HG03135 (cell line): ENCODE measurements around the gene CNOT1.
A peak's percentile ranks its signal among the peaks of the same experiment; 100 is the strongest.
"Not testable (repeated sequence)": the region's sequence is repeated elsewhere in the genome, so short reads cannot be mapped to it uniquely, and the experiment has no call there.

ENCODE experiments used
- ATAC-seq: cut with Tn5 transposase; IDR thresholded peaks from one replicate; pipeline ENCODE4 v1.9.1; 2021; ENCODE audit warnings: mild to moderate bottlenecking, moderate library complexity; ENCODE audit not compliant: unreplicated experiment

The CNOT1 gene

DNA sequence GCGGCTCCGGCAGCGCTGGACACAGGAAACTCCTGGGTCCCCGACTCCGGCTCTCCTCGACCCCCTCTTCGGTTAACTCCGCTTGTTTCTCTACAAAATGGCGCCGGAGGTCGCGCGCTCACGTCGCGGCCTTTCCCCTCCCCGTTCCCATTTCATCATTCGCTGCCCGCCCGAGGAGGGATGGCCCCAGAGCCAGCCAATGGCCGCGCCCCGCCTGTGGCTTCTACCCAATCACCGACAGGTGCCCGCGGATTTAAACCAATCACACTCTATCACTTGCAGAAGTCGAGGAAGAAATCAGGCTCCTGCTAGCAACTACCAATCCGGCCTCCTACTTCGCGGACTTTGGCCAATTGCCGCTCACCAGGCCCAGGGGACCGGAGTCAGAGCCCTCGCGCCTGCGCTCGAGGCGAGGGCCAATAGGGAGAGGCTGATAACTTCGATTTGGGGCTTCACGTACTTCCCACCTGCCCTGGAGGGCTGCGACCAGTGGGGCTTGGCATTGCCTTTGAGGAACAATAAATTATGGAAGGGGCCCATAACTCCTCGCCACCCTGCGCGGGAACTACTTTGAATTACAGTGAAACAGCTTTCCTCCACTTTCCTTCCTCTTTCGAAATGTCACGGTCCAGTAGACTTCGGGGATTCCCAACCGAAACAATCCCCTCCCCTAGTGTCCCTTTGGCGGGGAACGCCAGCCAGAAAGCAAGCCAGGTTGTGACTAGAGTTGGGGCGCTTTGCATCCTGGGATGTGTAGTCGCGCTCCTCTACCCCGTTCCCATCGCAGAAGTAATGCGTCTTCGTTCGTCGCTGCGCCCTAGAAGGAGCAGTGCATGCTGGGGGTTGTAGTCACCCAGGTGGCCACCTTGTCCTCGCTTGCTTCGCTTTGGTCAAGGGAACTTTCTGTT is at the start of gene CNOT1:
TSS of gene CNOT1 (minus strand) at position 94 of the 908 bp plus-strand sequence. CDS start 30,489 bp downstream, outside the sequence.
- peak; percentile 86 for ATAC-seq

DNA sequence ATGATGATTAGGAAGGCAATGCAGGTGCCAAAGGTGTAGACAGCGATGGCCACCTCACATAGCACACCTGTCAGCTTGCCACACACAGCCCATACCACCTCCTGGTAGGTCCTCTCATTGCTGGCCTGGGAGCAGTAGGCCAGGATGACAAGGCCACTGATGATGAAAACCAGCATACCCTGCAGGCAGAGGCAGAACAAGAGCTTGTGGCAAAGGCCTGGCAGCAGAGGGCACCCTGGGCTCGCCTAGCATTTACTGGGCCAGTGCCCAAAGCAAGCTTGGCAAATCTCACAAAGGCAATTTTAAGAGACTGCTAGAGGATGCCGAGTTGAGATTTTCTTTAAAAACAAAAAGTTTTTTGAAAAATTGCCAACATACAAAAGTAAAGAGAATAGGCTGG is 49.1 kb upstream of the CNOT1 start:
- no peak for ATAC-seq

DNA sequence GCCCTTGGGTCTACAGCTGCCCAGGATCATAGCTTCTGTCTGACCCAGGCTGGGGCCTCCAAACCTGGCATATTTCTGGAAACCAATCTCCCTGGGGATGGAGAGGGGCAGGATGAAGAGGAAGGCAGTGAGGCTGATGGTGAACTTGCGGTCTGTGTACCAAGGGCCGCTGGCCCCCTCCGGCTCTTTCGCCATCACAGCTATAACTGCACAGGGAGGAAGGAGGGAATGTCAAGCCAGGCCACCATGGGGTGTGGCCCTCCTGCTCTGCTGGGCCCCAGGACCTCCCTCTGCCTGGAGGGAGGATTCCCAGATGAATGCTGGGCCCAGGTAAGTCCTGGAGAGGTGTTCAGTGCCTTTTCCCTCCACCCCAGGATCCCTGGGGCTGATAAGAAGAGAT is 48.6 kb upstream of the CNOT1 start:
- no peak for ATAC-seq

DNA sequence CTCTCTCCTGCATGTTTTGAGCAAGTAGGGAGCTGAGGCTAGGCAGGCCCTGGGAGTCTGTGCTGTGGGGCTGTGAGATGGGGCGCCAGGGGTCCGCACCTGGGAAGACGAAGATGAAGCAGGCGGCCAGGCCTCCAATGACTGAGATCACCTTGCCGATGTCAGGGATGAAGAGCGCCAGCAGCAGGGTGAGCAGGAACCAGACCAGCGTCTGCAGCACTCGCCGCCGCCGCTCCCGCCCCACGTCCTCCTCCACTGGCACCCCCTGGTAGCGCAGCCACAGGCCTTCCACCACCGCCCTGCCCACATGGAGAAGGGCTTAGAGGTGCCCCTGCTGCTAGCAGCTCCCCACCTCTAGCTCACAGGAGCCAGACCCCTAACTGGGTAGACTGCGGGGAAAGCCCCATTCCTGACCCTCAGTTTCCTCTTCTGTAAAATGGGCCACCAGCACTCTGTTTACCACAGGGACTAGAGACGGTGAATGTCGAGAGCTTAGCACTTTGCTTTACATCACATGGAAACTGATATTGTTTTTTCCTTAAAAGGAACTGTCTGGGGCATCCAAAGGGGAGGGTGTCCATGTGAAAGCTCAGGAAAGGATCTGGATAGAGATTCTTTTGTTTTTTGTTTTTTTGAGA is 41.4 kb upstream of the CNOT1 start:
- no peak for ATAC-seq

DNA sequence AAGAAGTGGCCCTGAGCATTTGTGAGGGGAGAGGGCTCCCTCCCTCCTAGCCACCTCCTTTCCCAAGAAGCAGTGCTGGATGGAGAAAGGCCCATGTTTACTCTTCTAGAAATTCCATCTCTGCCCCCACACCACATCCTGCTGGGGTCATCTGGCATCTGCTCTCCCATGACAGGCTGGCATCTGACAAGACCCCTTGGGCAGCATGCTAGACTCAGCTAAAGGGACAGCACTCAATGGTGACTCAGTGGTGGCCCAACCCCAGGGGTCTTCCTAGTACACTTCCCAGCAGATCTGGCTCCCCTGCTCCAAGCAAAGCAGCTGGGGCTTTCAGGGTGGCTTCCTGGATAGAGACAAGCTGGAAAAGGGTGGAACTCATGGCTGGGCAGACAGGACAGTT is 40.6 kb upstream of the CNOT1 start:
- no peak for ATAC-seq

DNA sequence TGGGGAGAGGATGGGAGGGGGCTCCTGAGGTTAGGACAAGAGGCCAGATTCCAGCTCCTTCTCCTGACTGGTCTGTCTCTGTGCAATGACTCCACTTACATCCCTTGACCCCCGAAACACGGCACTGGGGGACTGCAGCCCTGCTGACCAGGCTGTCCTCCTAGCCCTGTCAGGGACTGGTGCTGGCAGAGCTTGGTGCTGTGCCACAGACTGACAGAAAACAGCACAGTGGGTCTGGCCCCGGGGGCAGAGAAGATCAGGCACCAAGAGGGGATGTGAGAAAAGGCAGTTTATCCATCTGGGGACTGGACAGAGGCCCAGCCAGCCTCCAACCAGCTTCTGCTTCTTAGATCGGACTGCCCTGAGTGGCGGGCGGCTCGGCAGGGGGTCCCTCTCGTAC is 35.6 kb upstream of the CNOT1 start:
- ATAC-seq, result no peak

DNA sequence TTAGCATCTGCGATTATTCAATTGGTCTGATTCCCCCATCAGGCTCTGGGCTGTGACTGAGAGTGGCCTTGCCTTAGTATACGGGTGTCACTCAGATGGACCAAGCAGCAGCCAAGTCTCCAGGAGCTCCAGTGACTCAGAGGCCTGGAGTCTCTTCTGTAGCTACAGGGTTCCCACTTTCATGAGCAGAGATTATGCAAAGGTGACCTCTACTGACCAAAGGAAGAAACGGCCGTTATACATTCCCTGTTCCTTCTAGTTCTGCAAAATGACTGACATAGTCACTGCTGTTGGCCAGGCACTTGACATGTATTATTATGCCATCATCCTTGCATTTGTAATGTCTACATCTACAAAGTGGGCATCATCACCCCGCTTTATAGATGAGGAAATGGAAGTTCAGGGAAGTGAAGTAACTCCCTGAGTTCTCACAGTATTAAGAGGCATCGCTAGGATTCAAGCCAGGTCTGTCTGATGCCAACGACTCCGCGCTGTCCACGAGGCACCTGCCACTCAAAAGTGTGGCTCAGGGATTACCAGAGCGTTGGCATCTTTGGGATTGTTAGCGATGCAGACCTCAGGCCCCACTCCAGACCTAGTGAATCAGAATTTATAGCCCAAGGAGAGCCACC is 31.7 kb upstream of the CNOT1 start:
- ATAC-seq, result no peak

DNA sequence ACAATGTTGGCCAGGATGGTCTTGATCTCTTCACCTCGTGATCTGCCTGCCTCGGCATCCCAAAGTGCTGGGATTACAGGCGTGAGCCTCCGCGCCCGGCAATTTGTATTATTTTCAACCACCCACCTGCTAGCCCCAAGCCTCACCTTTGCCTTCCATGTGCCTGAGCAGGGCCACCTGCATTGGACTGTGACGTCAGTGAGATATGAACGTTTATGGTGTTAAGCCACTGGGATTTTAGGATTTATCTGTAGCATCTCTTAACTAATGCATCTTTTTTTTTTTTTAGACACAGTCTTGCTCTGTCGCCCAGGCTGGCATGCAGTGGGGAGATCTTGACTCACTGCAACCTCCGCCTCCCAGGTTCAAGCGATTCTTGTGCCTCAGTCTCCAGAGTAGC is 30.3 kb upstream of the CNOT1 start:
- ATAC-seq, result not testable (repeated sequence)

DNA sequence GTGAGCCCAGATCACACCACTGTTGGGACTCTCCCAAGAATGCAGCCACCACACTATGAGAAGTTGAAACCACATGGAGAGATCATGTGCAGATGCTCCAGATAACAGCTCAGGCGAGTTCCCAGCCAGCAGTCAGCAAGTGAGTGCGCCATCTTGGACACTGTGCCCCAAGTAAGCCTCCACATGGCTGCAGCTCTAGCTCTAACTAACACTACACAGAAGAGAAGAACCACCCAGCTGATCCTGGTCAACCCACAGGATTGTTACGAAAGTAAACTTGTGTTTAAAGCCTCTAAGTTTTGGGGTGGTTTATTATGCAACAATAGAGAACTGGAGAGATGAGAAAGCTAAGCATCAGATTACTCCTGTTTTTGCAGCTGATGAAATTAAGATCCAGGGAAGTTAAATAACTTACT is 29.2 kb upstream of the CNOT1 start:
- no peak for ATAC-seq

DNA sequence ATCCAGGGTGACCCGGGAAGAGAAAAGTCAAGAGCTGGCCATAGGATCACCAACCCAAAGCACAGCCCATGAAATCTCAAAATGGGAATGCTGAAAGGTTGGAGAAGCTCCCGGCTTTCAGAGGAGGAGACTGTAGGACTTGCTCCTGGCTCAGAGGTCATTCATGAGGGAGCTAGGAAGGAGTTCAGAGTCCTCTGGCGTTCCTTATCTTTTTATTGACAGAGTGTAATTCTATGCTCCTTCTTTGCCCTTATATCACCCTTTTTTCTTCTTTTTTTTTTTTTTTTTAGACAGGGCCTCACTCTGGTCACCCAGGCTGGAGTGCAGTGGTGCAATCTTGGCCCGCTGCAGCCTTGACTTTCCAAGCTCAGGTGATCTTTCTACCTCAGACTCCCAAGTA is 27.3 kb upstream of the CNOT1 start:
- no peak for ATAC-seq

DNA sequence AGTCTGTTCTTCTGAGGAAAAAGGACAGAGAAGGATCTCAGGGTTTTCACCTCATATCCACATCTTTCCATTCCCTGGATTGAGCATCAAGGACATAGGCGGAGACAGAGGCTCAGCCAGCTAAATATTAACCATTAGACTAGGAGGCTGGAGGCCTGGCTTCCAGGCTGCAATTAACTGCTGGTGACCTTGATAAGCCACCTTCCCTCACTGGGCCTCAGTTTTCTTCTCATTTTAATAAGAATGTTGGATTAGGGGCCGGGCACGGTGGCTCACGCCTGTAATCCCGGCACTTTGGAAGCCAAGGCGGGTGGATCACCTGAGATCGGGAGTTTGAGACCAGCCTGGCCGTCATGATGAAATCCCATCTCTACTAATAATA is 25.6 kb upstream of the CNOT1 start:
- ATAC-seq, result no peak

DNA sequence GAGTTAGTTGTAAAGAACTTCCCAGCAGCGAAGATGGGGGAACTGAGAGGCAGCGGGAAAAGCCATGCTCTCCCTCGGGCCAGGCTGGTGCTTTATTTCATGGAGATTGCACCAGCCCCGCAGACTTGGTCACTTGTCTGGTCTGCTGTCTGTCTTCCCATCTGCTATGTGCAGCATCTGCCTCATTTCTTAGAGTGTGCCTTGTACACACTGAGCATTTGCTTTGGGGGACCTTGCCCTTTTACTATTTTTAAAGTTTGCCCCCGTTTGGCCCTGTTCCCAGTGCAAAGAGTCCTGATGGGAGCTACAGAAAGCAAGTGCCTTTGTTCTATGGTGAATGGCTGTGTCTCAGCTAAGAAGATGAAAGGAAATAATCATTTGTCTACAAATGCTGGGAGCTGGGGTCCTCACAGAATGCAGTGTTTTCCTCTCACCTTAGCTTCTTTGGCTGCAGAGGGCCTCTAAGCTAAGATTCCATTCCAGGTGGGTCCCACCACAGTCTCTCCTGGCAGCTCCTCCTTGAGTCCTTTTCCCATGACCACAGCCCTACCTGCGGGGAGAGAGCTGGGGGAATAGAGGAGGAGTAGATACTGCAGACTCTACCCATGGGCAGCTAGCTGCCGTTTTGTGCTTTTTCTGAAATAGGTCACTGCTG is 25.1 kb upstream of the CNOT1 start:
- ATAC-seq, result no peak

DNA sequence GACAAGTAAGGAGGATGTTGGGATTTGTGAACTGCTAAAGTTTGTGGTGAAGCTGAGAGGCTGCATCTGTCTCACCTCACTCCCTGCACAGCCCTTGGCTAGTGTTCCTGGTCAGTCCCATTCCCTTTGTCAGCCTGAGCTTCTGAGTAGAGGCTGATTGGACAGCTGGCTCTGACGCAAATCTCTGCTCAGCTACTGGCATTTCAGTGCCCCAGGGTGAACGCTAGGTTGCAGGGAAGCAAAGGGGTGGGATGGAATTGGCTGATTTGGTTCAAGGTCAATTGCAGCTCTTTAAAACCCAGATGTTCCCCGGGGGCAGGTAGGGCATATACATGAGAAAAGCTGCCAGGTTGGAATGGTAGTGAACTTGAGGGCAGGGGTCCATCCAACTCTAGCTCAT is 23.1 kb upstream of the CNOT1 start:
- ATAC-seq, result no peak

DNA sequence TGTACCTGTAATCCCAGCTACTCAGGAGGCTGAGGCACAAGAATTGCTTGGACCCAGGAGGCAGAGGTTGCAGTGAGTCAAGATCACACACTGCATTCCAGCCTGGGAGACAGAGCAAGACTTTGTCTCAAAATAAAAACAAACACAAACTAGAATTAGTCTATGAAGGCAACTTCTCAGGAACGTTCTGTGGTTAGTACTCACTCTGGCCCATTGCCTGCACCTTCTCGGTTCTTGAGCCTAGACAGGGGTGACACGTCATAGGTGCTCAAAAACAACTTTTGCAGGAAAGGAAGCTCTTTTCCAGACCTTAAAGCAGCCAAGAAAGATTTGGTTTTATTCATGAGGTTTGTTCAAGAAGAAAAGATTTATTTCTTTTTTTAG is 22.3 kb upstream of the CNOT1 start:
- ATAC-seq, result no peak

DNA sequence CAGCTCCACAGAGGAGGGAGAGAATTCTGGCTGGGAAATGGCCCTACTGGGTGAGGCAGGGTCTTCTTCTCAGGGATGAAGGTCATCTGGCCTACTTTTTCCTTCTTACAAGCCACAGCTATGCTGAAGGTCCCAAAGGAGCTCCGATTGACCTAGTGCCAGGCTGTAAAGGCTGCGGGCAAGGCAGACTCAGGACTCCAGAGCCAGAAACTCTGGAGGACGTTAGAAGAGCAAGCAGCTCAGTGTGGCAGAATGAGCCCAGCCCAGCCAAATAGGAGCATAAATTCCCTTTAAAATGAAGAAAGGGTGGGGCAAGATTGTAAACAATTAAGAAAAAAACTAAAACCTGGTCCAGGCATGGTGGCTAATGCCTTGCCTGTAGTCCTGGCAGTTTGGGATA is 20.1 kb upstream of the CNOT1 start:
- ATAC-seq, result no peak

DNA sequence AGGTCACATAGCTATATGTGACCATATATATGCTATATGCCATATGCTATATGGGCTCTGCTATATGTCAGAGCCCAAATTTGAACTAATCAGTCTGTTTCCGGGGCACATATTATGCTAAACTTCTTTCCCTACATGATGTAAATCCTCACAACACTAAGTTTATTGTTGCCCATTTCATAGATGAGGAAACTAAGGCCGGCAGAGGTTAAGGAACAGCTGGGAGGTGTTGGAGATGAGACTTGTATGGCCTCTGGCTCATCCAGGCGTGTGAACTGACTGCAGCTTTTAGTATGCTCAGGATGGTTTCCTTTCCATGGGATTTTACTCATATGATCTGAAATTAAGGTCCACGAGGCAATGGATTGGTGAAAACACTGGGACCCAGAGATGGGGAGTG is 17.5 kb upstream of the CNOT1 start:
- no peak for ATAC-seq

DNA sequence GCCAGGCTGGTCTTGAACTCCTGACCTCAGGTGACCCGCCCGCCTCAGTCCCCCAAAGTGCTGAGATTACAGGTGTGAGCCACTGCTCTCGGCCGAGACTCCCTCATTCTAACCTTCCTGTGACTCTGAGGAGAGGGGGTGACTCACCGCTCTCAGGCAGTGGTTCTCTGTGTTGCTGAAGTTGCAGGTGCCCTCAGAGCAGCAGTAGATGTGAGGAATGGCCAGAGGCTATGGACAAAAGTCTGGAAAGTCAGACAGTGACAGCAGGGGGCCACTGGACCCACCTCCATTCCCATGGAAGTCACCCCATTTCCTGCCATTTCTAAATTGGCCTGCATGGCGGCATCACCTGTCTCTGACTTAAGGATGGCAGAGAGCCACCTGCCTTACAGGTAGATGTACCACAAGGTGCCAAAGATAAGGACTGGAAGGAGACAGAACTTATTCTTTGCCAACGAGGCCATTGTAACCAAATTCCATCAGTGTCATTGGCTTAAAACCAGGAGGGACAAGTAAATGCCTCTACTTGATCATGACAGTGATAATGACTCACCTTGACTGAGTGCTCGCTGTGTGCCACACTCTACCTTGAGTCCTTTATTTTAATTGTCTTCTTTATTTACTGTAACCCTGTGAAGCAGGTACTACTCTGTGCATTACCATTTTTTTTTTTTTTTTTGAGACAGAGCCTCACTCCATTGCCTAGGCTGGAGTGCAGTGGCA is 15.3 kb upstream of the CNOT1 start:
- ATAC-seq, result no peak

DNA sequence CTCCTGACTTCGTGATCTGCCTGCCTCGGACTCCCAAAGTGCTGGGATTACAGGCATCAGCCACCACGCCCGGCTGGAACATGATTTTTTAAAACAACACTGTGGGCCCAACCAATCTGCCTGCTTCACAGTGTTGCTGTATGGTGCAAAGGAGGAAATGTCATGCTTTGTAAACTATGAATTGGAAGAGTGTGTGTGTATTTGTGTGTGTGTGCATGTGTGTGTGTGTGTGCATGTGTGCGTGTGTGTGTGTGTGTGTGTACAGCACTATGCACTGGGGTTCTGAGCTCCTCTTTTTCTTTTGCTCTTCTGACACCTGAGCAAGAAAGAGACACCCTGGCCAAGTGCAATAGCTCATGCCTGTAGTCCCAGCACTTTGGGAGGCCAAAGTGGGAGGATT is 14.5 kb upstream of the CNOT1 start:
- ATAC-seq, result no peak

DNA sequence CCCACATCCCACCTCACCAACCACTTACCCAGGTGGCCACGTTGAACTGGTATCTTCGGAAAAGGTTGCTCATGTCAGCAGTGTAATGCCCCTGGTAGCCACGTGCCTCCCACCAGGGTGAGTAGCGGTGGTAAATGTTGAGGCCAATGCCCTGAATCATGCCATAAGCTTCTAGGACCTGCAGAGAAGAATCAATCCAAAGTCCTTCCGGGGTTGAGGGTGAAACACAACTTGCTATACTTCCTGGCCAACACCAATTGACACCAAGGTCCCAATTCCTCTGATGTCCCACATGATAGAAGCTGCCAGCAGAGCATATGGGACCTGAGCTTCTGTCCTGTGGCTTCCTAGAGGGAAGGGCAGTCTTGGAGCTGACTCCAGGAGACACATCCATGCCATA is 11.3 kb upstream of the CNOT1 start:
- ATAC-seq, result no peak

DNA sequence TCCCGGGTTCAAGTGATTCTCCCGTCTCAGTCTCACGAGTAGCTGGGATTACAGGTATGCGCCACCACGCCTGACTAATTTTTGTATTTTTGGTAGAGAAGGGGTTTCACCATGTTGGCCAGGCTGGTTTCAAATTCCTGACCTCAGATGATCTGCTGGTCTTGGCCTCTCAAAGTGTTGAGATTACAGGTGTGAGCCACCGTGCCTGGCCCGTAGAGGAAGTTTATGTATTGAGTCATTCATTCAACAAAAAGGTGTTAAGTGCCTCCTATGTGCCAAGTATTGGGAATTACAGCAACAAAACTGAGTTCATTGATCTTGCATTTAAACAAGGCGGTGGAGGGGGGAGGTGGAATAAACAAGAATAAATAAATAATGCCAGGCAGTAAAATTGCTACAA is 10.2 kb upstream of the CNOT1 start:
- ATAC-seq, result no peak

DNA sequence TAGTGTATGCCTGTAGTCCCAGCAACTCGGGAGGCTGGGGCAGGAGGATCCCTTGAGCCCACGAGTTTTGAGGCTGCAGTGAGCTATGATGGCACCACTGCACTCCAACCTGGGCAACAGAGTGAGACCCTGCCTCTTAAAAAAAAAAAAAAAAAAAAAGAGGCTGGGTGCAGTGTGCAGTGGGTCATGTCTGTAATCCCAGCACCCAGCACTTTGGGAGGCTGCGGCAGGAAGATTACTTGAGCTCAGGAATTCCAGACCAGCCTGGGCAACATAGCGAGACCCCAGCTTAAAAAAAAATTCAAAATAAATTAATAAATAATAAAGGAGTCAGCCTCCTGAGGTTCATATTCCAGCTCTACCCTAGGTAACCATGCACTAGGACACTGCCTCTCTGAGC is 9.6 kb upstream of the CNOT1 start:
- ATAC-seq, result no peak
